Thyroid gland (tissue), 4 donors: ENCODE results near the gene KLK15.

Experiments
- POLR2A ChIP-seq, 2 donors: fragments of 450-650 bp; IDR thresholded peaks; one replicate each; pipeline ENCODE4 v1.6.1; 2017; ENCODE audit warnings: antibody characterized with exemption in 2 of 2, mild to moderate bottlenecking in 2 of 2, moderate library complexity in 1 of 2
- TF ChIP-seq, protein P1 (sequence below), 6 experiments: fragments of 200-600 bp in 3 of 6; fragments of 450-650 bp in 3 of 6; sonication (generic) in 3 of 6; IDR thresholded peaks; one replicate each; pipeline ENCODE4 v1.5.1; 2016 to 2019; ENCODE audit warnings: antibody characterized with exemption in 6 of 6, mild to moderate bottlenecking in 2 of 6, inconsistent platforms in 1 of 6, moderate library complexity in 1 of 6

DNA sequence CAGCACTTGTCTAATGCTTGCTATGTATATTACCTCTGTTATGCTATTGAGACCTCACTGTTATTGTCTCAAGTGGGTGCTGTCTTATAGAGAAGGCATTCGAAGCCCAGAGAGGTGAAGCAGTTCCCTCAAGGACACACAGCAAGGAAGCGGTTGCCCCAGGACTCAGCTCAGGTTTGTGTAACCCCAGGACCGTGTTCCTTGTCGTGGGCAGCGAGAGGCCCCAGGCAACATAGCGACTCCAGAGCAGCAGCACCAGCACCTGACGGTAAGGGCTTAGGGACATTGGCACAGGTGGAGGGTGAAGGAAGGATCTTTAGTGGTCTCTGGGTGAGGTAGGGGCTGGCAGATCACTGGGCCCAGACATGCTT, 2.4 kb downstream of the KLK15 start:
- TF ChIP-seq, protein P1, sequence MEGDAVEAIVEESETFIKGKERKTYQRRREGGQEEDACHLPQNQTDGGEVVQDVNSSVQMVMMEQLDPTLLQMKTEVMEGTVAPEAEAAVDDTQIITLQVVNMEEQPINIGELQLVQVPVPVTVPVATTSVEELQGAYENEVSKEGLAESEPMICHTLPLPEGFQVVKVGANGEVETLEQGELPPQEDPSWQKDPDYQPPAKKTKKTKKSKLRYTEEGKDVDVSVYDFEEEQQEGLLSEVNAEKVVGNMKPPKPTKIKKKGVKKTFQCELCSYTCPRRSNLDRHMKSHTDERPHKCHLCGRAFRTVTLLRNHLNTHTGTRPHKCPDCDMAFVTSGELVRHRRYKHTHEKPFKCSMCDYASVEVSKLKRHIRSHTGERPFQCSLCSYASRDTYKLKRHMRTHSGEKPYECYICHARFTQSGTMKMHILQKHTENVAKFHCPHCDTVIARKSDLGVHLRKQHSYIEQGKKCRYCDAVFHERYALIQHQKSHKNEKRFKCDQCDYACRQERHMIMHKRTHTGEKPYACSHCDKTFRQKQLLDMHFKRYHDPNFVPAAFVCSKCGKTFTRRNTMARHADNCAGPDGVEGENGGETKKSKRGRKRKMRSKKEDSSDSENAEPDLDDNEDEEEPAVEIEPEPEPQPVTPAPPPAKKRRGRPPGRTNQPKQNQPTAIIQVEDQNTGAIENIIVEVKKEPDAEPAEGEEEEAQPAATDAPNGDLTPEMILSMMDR (IDR thresholded peaks at IDR 0.05), result no peak
- no peak for TF ChIP-seq POLR2A (IDR thresholded peaks at IDR 0.05)
